Common myeloid progenitor, CD34-positive (primary cell): Measurements from ENCODE around the gene TRPV6.

Source experiments
- CTCF ChIA-PET: fragments of 350-600 bp; sonication (Branson Sonifier 250); formaldehyde crosslinking; loops from one replicate; lab custom pipeline; 2021; ENCODE audit warnings: antibody characterized with exemption; lab: Charles Lee
- POLR2A ChIA-PET: fragments of 350-600 bp; sonication (Branson Sonifier 250); formaldehyde crosslinking; loops from one replicate; lab custom pipeline; 2021; ENCODE audit warnings: antibody characterized with exemption; lab: Charles Lee
- DNase-seq, 3 donors: peaks; one replicate each; pipeline versions ENCODE4 v3.0.0 to v3.0.0-alpha.2; 2013
- H3K27ac ChIP-seq, 2 experiments: 1 replicate in 1 of 2; 2 replicates in 1 of 2; pipeline ENCODE4 v1.7.0; 2013; ENCODE audit warnings: inconsistent platforms in 2 of 2, low read length in 2 of 2, mild to moderate bottlenecking in 2 of 2, low read depth in 1 of 2, moderate library complexity in 1 of 2; ENCODE audit not compliant: severe bottlenecking in 2 of 2, insufficient read depth in 1 of 2, poor library complexity in 1 of 2
- H3K27me3 ChIP-seq, 5 experiments: replicated peaks in 2 of 5; 1 replicate in 3 of 5; 2 replicates in 2 of 5; pipeline versions ENCODE4 v1.6.1 to v1.7.0; 2013; ENCODE audit warnings: low read length in 4 of 5, mild to moderate bottlenecking in 2 of 5, moderate library complexity in 2 of 5, inconsistent platforms in 1 of 5; ENCODE audit not compliant: insufficient read depth in 5 of 5, control insufficient read depth in 4 of 5
- H3K36me3 ChIP-seq, 4 experiments: 1 replicate in 2 of 4; 2 replicates in 2 of 4; pipeline versions ENCODE4 v1.6.1 to v1.7.0; 2013; ENCODE audit warnings: low read length in 3 of 4, control low read depth in 1 of 4, mild to moderate bottlenecking in 1 of 4; ENCODE audit not compliant: control insufficient read depth in 4 of 4, insufficient read depth in 4 of 4
- H3K4me1 ChIP-seq, 4 experiments: 1 replicate in 3 of 4; 2 replicates in 1 of 4; pipeline versions ENCODE4 v1.6.1 to v1.7.1; 2013; ENCODE audit warnings: low read length in 3 of 4, mild to moderate bottlenecking in 3 of 4, control low read depth in 1 of 4, inconsistent platforms in 1 of 4, moderate library complexity in 1 of 4; ENCODE audit not compliant: control insufficient read depth in 4 of 4, insufficient read depth in 4 of 4; ENCODE audit errors: control extremely low read depth in 1 of 4
- H3K4me3 ChIP-seq, 7 experiments: 1 replicate in 4 of 7; 2 replicates in 3 of 7; pipeline versions ENCODE4 v1.5.1 to v1.7.0; 2013; ENCODE audit warnings: mild to moderate bottlenecking in 7 of 7, low read length in 6 of 7, moderate library complexity in 6 of 7, inconsistent platforms in 2 of 7, low read depth in 2 of 7, control low read depth in 1 of 7; ENCODE audit not compliant: insufficient read depth in 4 of 7, control insufficient read depth in 1 of 7; ENCODE audit errors: extremely low read depth in 1 of 7
- H3K9me3 ChIP-seq, 5 experiments: 1 replicate in 4 of 5; 2 replicates in 1 of 5; pipeline versions ENCODE4 v1.6.1 to v1.7.1; 2013; ENCODE audit warnings: low read length in 4 of 5, mild to moderate bottlenecking in 2 of 5, inconsistent platforms in 1 of 5, low read depth in 1 of 5, moderate library complexity in 1 of 5; ENCODE audit not compliant: control insufficient read depth in 4 of 5, insufficient read depth in 2 of 5; ENCODE audit errors: control extremely low read depth in 1 of 5
- WGBS: methylation state at CpG from one replicate; pipeline ENCODE4 v1.1.5; 2013; ENCODE audit not compliant: insufficient coverage; 5-methylcytosine and 5-hydroxymethylcytosine counted together

TRPV6 gene

DNA sequence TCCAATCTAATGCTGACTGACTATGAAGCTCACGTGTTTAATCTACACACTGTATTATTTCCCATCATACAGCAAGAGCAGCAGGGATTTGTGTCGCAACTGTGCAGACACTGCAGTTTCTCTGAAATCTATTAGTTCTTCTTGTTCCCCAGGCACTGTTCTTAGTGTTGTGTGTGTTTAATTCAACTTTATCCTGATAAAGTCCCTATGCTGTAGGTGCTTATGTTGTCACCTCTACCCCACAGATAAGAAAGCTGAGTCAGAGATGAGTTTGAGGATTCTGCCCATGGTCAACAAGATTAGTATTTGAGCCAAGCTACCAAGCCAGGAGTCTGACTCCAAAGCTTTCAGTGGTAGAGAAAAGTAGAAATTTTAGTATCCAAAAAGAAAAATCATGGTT lies 53.1 kb downstream of the TRPV6 start:
- no peak overlapping the region for H3K4me3 ChIP-seq
- DNase-seq, result no peak
- H3K4me1 ChIP-seq, result peaks cover 0 to 11% (median 0%) of the 10 kb centered on the region in 4 experiments
- no peaks in the 10 kb centered on the region for H3K9me3 ChIP-seq
- POLR2A ChIA-PET, result no interaction called here
- no peaks in the 10 kb centered on the region for H3K36me3 ChIP-seq
- WGBS, result no CpG with 5 or more reads among the region's 2 CpGs
- H3K27me3 ChIP-seq, result no peaks in the 10 kb centered on the region
- H3K27ac ChIP-seq, result no peak overlapping the region
- CTCF ChIA-PET, result interaction anchor here (0.7 to 1.5 kb wide), 4 partner anchors 18 to 225 kb away, joined by 3 to 4 read pairs (median 4); no protein-coding TSS in a partner anchor

DNA sequence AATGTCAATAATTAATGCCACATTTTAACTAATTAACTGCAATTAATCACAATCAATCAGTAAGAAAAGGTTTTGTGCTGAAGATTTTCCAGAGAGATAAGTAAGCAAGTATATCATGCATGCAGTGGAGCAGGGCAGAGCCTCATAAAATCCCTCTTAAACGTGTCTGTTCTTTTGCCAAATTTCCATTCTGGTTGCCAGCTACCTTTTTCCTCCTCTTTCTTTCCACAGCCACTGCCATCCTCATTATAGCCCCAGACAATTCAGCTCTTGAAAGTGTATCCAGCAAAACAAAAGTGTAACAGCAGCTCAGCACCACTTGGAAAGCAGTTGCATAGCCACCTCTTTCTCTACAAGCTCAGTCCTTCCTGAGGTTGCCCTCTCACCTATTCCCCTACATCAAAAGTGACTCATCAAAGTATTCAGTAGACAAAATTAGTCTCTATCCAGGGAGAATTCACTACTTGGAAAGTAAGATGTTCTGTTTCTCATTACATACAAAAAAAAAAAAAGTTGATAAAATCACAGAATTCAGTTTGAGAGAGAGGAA lies 57.5 kb downstream of the TRPV6 start:
- no peaks in the 10 kb centered on the region for H3K36me3 ChIP-seq
- no peaks in the 10 kb centered on the region for H3K4me1 ChIP-seq
- H3K27me3 ChIP-seq, result no peaks in the 10 kb centered on the region
- H3K27ac ChIP-seq, result no peak overlapping the region
- WGBS, result 100% methylated on average over 1 of the region's 1 CpG
- peaks cover 0 to 8% (median 3%) of the 10 kb centered on the region in 5 experiments for H3K9me3 ChIP-seq
- CTCF ChIA-PET, result interaction anchor here (0.7 to 1.6 kb wide), 3 partner anchors 9 to 17 kb away, joined by 3 to 7 read pairs (median 5); no protein-coding TSS in a partner anchor
- DNase-seq, result no peak
- POLR2A ChIA-PET, result no interaction called here
- no peak overlapping the region for H3K4me3 ChIP-seq

DNA sequence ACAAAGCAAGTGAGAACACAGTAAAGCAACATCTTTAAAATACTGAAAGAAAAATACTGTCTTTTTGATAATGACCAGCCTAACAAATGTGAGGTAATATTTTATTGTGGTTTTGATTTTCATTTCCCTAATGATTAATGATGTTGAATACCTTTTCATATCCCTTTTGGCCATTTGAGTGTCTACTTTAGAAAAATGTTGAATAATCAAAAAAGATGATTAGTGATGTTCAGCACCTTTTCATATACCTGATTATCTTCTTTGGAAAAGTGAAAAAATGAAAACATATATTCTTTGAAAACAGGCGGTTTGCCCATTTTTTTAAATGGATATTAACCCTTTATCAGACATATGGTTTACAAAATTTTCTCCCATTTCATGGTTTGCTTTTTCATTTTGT lies 62.8 kb downstream of the TRPV6 start:
- POLR2A ChIA-PET, result no interaction called here
- Histone ChIP-seq H3K36me3 (no peaks in the 10 kb centered on the region), H3K4me1 (no peaks in the 10 kb centered on the region), H3K9me3 (peaks cover 0 to 8% (median 3%) of the 10 kb centered on the region in 5 experiments), H3K27me3 (no peaks in the 10 kb centered on the region), H3K27ac (no peak overlapping the region), H3K4me3 (no peak overlapping the region)
- CTCF ChIA-PET, result interaction anchor here (1.0 to 31.6 kb wide), 2 partner anchors 11 to 32 kb away, joined by 3 to 679 read pairs; no protein-coding TSS in a partner anchor
- no CpG with 5 or more reads among the region's 1 CpG for WGBS
- DNase-seq, result no peak
